Right cardiac atrium (tissue), 5 donors: ENCODE measurements around the gene TSBP1. TPM values are rescaled to one million over a fixed set of nuclear protein-coding genes. Genes with fewer than 3 reads are reported as not detected.
A peak's percentile ranks its signal among the peaks of the same experiment; 100 is the strongest.

Experiments
- ATAC-seq, 2 donors: fragments of 200-7000 bp; cut with Tn5 transposase; one replicate each; pipeline versions ENCODE4 v1.8.0 to v1.9.1; 2020; ENCODE audit warnings: moderate library complexity in 2 of 2, mild to moderate bottlenecking in 1 of 2
- DNase-seq, 3 donors: peaks; one replicate each; pipeline ENCODE4 v3.0.0-alpha.2; 2020
- H3K27ac ChIP-seq: one replicate; pipeline ENCODE4 v1.5.1; 2013; ENCODE audit warnings: mild to moderate bottlenecking, low read length, control low read depth, moderate library complexity
- H3K27me3 ChIP-seq: one replicate; pipeline ENCODE4 v1.6.1; 2013; ENCODE audit not compliant: control insufficient read depth, insufficient read depth
- H3K4me1 ChIP-seq: one replicate; pipeline ENCODE4 v1.6.1; 2013; ENCODE audit warnings: low read length; ENCODE audit not compliant: control insufficient read depth, insufficient read depth
- H3K4me3 ChIP-seq: one replicate; pipeline ENCODE4 v1.5.1; 2013; ENCODE audit warnings: low read length, control low read depth
- H3K9me3 ChIP-seq: one replicate; pipeline ENCODE4 v1.6.1; 2013; ENCODE audit warnings: low read length; ENCODE audit not compliant: control insufficient read depth
- WGBS: extraction: QIAGEN DNeasy Blood & Tissue Kit; methylation state at CpG from one replicate; pipeline ENCODE4 v1.1.7; 2013; 5-methylcytosine and 5-hydroxymethylcytosine counted together
- intact Hi-C, 4 donors: fragments of 100-400 bp; cut with DNase I; formaldehyde crosslinking; loops; one replicate each; pipeline versions ENCODE4 v1.11.0 to v1.14.0; 2022 to 2023
- polyA plus RNA-seq: library from polyadenylated mRNA; stranded (reverse); fragments of 200-250 nt; gene quantifications from one replicate; pipeline ENCODE4 v1.2.3, GENCODE V29; 2013
- total RNA-seq, 4 donors: library from RNA; stranded (reverse); fragmentation: NEBNext Ultra II Directional; extraction: Animal tissue kit (Norgen Biotek cat#: 25700); gene quantifications; one replicate each; pipeline ENCODE4 v1.2.1, GENCODE V29; 2021
- donor health status: healthy with polysubstance abuse.
- donor health status: DM: no; HTN: yes; CAD: no.
- donor health status: DM: no; HTN: no; CAD: no.
- donor health status: DM: no; HTN: yes; CAD: no; lungs with severe emphysema.
- donor health status: DM: yes; HTN: yes; CAD: no.

Gene TSBP1
- total and polyA plus RNA-seq, 5 donors, result not detected

GRCh38 chr6:32401284-32401963, 29.7 kb upstream of the TSBP1 start:
- intact Hi-C loops, result no loop called here
- ATAC-seq, result no peak
- no peaks in the 10 kb centered on the region for H3K9me3 ChIP-seq
- no peak overlapping the region for H3K27ac ChIP-seq
- DNase-seq, result no peak
- H3K4me3 ChIP-seq, result no peak overlapping the region
- H3K27me3 ChIP-seq, result no peaks in the 10 kb centered on the region
- WGBS, result 36% methylated on average over 4 of the region's 4 CpGs
- H3K4me1 ChIP-seq, result no peaks in the 10 kb centered on the region

- Histone ChIP-seq H3K9me3 (no peaks in the 10 kb centered on the region), H3K27ac (no peak overlapping the region), H3K27me3 (no peaks in the 10 kb centered on the region), H3K4me1 (no peaks in the 10 kb centered on the region), H3K4me3 (no peak overlapping the region)
- DNase-seq (no peak), ATAC-seq (no peak)
- 82% methylated on average over 7 of the region's 7 CpGs for WGBS
- intact Hi-C loops, result no loop called here
Measured at GRCh38 chr6:32397252-32397920, 25.7 kb upstream of the TSBP1 start.

GRCh38 chr6:32396028-32396427, 24.3 kb upstream of the TSBP1 start:
- 96% methylated on average over 10 of the region's 10 CpGs for WGBS
- Histone ChIP-seq H3K4me1 (no peaks in the 10 kb centered on the region), H3K27ac (no peak overlapping the region), H3K27me3 (no peaks in the 10 kb centered on the region), H3K9me3 (no peaks in the 10 kb centered on the region), H3K4me3 (no peak overlapping the region)
- intact Hi-C loops, result no loop called here
- DNase-seq (no peak), ATAC-seq (no peak)

- no peak overlapping the region for H3K4me3 ChIP-seq
- H3K27ac ChIP-seq, result peak overlapping the region; percentile 88
- intact Hi-C loops, result loop anchor here in 1 of 4 donors (5.0 kb wide), 1 partner anchor 147 kb away; no protein-coding TSS in a partner anchor
- no peaks in the 10 kb centered on the region for H3K27me3 ChIP-seq
- 50% methylated on average over 7 of the region's 7 CpGs for WGBS
- DNase-seq, result peak; percentile 19 to 55 (median 47)
- ATAC-seq, result peak; percentile 86 to 98
- no peaks in the 10 kb centered on the region for H3K4me1 ChIP-seq
- H3K9me3 ChIP-seq, result no peaks in the 10 kb centered on the region
Measured at GRCh38 chr6:32393665-32394420, 22.1 kb upstream of the TSBP1 start.

GRCh38 chr6:32391505-32391904, 19.8 kb upstream of the TSBP1 start:
- no peaks in the 10 kb centered on the region for H3K4me1 ChIP-seq
- no peaks in the 10 kb centered on the region for H3K9me3 ChIP-seq
- no peak overlapping the region for H3K4me3 ChIP-seq
- intact Hi-C loops, result loop anchor here in 1 of 4 donors (5.0 kb wide), 1 partner anchor 144 kb away; no protein-coding TSS in a partner anchor
- WGBS, result 86% methylated on average over 6 of the region's 6 CpGs
- ATAC-seq (no peak), DNase-seq (no peak)
- no peak overlapping the region for H3K27ac ChIP-seq
- no peaks in the 10 kb centered on the region for H3K27me3 ChIP-seq

- Histone ChIP-seq H3K27ac (no peak overlapping the region), H3K4me3 (no peak overlapping the region), H3K4me1 (no peaks in the 10 kb centered on the region), H3K9me3 (no peaks in the 10 kb centered on the region), H3K27me3 (no peaks in the 10 kb centered on the region)
- DNase-seq, result no peak
- intact Hi-C loops, result no loop called here
- WGBS, result 26% methylated on average over 6 of the region's 6 CpGs
- no peak for ATAC-seq
Measured at GRCh38 chr6:32387589-32388340, 16.1 kb upstream of the TSBP1 start.

- 99% methylated on average over 1 of the region's 1 CpG for WGBS
- intact Hi-C loops, result no loop called here
- DNase-seq, result no peak
- no peaks in the 10 kb centered on the region for H3K4me1 ChIP-seq
- no peak overlapping the region for H3K4me3 ChIP-seq
- H3K9me3 ChIP-seq, result no peaks in the 10 kb centered on the region
- no peaks in the 10 kb centered on the region for H3K27me3 ChIP-seq
- ATAC-seq, result no peak
- no peak overlapping the region for H3K27ac ChIP-seq
Measured at GRCh38 chr6:32386040-32386439, 14.3 kb upstream of the TSBP1 start.

- no peaks in the 10 kb centered on the region for H3K4me1 ChIP-seq
Measured at GRCh38 chr6:32382757-32383420, 11.2 kb upstream of the TSBP1 start.

GRCh38 chr6:32379545-32379944, 7.8 kb upstream of the TSBP1 start:
- ATAC-seq (no peak), DNase-seq (no peak)
- Histone ChIP-seq H3K27ac (no peak overlapping the region), H3K4me1 (no peaks in the 10 kb centered on the region), H3K4me3 (no peak overlapping the region), H3K9me3 (no peaks in the 10 kb centered on the region), H3K27me3 (no peaks in the 10 kb centered on the region)
- intact Hi-C loops, result no loop called here
- WGBS, result 70% methylated on average over 2 of the region's 2 CpGs

More at GRCh38 chr6:32382757-32383420, 11.2 kb upstream of the TSBP1 start:
- ATAC-seq (no peak), DNase-seq (no peak)
- intact Hi-C loops, result no loop called here
- Histone ChIP-seq H3K9me3 (no peaks in the 10 kb centered on the region), H3K27ac (no peak overlapping the region), H3K4me3 (no peak overlapping the region), H3K27me3 (no peaks in the 10 kb centered on the region)
- 69% methylated on average over 1 of the region's 1 CpG for WGBS

- WGBS, result 81% methylated on average over 7 of the region's 7 CpGs
Measured at GRCh38 chr6:32375739-32376529, 4.2 kb upstream of the TSBP1 start.

More at GRCh38 chr6:32375739-32376529, 4.2 kb upstream of the TSBP1 start:
- H3K27ac ChIP-seq, result no peak overlapping the region
- no peaks in the 10 kb centered on the region for H3K27me3 ChIP-seq
- H3K4me3 ChIP-seq, result no peak overlapping the region
- H3K9me3 ChIP-seq, result no peaks in the 10 kb centered on the region
- intact Hi-C loops, result no loop called here
- ATAC-seq (no peak), DNase-seq (no peak)
- no peaks in the 10 kb centered on the region for H3K4me1 ChIP-seq
